NCI-H82 treated with DMSO at 0.1 percent for 48 hours (cell line): ENCODE measurements around the gene AMPH.
A peak's percentile ranks its signal among the peaks of the same experiment; 100 is the strongest.
"Not testable (repeated sequence)": the region's sequence is repeated elsewhere in the genome, so short reads cannot be mapped to it uniquely, and the experiment has no call there.

ENCODE experiments used
- DNase-seq: peaks from one replicate; lab custom pipeline; 2025; ENCODE audit not compliant: unreplicated experiment; lab: John Stamatoyannopoulos, UW

Gene AMPH

DNA sequence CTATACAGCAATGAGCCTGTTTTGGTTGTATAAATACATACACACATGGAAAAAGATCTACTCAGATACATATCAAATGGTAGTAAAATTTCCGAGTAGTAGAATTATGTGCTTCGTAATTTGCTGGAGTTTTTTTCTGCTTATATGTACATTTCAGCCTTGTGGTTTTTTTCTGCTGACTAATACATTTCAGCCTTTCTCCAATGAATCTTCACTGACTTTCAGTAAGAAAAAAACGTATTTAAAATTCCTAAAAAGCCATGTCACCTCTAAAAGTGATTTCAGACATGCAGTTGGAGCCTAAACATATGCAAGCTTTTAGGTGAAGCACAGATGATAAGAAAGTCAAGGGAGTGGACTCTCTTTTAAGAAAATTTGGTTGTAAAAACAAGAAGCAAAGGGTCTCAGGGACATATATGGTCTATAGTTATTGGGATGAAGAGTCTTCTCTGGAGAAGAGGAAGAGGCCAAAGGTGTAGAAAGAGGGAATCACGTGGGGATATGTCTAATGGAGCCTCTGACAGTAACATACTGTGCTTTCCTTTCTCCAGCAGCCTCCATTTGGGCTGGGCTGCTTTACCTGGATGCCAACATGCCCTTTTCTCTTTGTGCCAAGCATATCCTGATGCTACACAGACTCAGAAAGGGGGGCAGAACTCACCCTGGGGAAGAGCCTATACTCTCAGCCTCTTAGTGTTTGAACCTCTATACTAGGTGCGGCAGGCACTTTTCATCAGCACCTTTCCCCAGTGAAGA is 2.4 kb downstream of the AMPH start:
- DNase-seq = no peak

DNA sequence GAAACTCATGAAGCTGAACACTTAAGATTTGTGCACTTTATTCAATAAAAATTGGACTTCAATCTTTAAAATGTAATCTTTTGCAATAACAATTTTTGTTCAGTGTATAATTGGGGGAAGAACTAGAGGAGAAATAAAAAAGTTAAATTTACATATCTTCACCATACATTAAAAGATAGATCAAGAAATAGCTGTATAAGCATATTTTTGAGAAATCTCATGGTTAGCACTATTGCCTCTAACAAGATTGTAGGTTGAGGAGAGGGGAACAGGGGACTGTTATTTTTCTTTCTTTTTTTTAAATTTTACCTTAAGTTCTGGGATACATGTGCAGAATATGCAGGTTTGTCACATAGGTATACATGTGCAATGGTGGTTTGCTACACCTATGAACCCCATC is 5.3 kb downstream of the AMPH start:
- DNase-seq = no peak

DNA sequence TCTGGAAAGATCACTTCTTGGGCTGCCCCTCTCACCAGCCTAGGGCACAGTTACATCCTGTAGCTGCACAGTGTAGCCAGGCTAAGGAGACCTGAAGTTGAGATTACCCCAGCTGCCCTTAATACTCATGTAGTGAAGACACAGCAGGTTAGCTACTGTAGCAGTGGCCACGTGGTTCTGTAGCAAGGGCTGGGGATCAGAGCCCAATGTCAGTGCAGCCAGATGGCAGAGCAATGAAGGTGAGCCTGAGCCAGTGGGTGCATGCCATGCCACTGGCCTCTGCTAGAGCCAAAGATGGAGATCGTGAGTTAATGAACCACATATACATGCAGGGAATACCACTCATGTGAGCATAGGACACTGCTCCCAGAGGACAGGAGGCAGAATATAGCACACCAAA is 15.5 kb downstream of the AMPH start:
- DNase-seq = peak; percentile 29

DNA sequence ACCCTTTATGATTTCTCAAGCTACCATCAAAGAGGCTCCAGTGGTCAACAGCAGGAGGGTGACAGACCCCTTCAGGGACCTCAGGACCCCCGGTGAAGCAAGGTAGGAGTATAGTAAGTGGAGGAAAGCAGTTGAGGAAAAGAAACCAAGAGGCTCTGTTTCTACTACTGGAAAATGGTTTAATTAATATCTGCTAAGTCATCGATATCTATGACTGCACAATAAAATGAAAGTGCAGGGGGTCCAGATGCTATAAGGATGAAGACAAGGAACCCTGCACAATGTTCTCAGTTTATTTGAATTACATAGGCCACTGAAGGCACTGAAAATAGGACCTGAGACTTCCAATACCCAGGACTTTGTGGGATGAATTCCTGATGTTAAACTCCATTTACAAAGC is 23.7 kb downstream of the AMPH start:
- no peak for DNase-seq

DNA sequence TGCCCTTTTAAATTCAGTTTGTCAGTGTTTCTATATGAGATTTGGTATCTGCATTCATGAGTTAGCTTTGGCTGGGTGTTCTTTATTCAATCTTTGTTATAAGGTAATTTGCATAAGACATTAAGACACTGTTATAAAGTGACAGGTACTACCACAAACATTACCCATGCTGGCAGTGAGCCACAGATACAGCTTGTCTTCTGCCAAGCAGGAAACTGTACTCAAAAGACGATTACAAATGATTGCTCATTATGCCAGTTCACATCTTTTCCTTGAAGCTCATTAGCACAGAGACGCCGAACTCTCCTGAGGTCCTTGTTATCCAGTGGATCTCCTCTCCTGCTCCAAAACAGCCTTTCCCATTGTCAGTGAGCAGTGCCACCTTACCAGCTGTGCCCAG is 30.4 kb downstream of the AMPH start:
- DNase-seq = no peak

DNA sequence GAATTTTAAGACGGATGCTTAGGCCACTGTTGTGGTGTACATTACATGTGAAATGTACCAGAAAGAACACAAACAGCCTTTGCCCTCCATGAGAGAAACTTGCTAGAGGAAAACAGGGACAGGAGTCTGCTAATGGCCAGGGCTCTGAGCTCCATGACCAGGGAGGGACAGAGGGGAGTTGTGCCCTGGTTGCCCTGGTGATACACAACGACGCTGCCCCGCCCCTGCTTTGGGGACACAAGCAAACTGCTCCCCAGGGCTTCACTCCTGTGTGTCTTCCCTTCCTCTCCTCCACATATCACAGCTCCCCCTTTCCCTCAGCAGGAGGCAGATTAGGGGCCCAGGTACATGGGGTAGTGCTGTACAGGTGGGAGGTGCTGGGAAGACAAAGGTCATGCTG is 36.2 kb downstream of the AMPH start:
- DNase-seq = no peak

DNA sequence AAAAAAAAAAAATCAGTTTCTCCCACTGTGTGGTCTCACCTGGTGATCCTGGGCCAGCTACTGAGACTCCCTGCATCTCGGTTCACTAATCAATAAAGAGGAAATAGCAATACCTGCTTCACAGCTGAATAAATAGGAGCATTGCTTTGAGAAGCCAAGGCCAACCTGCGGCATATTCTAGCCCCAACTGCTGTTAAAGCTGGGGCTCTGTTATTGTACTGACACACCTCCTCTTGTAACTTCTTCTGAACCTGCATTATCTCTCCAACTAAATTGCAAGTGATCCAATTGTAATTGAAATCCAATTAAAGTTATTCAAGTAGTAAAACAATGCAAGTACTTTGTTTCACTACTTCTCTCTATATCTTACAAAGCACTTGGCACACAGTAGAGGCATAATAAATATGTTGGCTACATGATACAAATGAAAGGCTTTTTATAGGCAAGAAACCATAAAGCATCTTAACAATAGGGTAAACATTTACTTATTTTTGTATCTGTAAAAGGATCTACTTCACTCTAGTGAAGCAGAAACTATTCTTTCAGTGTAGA is 38.4 kb downstream of the AMPH start:
- DNase-seq = no peak

DNA sequence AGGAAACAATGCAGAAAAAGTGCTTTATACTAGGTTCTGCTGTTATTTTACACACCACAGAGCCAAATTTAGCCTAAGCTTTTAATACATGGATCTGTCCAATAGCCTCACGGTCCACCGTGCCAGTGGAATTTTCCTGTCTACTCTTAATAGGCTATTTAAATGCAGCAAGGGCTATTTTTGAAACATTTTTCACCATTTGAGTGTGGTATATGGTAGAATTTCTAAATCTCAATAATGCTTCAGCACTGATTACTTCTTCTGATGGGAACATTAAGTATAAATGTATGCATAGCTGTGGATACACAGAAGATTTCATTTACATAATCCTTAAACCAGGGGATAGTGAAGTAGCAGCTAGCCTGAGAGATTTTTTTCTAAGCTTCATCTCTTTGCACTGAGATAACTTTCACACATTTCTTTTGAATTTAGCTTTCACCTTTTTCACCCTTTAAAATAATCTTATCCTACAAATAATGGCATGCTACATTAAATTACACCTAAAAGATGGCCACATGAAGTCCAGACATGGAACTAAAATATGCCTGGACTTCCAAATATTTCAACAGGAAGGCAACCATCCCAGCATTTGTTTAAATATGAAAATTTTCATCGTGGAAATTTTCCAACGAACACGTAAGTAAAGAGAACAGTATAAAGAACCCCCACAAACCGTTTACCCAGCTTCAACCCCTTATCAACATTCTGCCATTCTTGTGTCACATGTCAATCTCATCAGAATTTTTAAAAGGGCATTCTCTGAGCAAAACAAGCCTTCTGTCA is 45.4 kb downstream of the AMPH start:
- no peak for DNase-seq

DNA sequence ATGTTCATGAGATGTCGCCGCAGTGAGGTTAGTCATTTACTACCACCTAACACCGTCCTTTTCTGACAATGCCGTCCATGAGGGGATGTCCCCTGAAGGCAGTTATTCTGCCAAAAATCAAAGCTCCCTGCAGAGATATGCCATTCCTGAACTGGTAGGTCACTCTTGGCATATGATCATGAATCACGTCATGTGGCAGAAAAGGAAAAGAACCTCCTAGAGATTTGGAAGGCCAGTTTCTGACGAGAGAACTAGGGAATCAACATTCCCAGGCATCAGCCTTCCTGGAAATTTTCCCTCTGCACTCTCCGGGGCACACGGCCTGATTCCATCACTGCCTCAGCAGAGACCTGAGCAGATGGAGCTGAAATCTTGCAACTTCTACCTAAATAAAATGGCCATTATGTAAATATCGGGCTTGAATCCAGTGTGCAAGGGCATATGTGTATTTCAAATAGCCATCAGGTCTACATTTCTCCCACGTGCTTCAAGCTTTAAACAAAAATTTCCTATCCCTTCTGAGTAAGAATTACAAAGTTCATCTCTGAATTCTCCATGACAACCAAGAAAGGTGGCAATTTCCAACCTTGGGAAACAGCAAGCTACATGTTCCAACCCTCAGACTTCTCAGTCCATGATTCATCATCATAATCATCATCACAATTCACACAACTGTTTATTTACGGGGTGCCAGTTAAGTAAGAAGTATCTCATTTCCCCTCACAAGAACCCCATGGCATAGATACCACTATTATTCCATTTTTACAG is 46.5 kb downstream of the AMPH start:
- no peak for DNase-seq

DNA sequence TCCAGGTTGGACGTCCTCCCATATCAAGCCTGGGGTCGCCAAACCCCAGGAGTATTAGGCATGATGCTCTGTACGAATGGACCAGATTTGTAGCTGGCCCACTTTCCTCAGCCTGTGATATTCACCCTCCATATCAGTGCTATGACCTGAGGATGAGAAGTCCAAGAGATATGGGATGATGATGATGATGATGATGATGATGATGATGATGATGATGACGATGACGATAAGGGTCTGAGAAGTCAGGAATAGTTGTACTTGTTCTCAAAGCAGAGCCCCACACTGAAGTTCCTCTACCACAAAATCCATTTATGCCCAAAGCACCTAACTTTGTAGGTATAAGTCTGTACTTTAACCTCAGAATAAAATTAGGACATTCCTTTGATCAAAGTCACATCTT is 50.7 kb downstream of the AMPH start:
- DNase-seq = no peak

DNA sequence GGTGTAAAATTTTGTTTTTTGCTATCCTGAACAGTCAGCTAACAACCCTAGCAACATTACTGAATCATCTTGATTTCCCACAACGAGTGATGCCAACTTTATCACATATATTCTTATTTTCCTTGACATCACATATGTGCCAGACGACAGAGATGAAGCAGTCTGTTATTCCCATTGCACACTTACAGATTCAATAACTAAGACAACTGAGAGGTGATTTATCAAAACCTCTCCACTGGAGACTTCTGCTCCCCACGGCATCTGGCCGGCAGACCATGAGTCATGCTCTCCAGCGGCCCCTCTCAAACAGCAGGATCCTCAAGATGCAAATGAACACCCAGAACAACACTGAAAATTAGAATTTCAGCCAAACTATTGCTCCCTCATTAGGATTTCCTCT is 57.1 kb downstream of the AMPH start:
- no peak for DNase-seq

DNA sequence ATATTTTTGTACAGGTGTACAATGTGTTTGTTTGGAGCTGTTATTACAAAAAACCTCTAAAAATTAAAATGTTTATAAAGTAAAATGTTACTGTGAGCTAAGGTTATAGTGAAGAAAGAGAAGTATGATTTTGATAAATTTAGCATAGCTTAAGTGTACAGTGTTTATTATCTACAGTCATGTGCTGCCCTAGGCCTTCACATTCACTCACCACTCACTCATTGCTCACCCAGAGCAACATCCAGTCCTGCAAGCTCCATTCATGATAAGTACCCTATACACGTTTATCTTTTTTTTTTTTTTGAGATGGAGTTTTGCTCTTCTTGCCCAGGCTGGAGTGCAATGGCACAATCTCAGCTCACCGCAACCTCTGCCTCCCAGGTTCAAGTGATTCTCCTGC is 59.6 kb downstream of the AMPH start:
- DNase-seq = not testable (repeated sequence)

DNA sequence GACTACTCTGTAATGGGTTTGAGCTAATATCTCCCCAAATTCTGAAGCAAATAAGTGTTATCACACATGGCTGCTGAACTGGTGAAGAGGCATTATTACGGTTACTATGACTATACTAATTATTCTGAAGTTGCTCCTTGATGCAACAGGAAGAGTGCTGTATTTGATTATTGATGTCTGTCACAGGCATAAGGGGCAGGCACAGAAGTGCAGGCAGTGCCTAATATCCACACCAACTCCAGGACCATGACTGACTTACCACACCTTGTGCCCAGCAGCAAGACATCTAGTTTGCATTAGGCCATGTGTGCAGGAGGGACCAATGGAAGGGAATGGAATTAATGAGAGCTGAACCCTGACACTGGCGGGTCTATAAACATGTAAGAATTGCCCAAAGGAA is 62.7 kb downstream of the AMPH start:
- no peak for DNase-seq

DNA sequence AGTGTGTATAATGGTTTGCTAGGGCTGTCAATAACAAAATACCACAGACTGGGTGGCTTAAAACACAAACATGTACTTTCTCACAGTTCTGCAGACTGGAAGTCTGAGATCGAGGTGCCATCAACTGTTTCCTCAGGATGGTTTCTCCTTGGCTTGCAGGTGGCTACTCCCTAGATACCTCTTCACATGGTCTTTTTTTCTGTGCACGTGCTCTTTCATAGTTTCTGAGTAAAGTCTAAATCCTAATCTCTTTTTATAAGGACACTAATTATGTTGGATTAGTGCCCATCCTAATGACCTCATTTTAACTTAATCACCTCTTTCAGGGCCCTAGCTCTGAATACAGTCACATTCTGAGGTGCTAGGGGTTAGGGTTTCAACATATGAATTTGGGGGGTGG is 65.9 kb downstream of the AMPH start:
- peak; percentile 76 for DNase-seq

DNA sequence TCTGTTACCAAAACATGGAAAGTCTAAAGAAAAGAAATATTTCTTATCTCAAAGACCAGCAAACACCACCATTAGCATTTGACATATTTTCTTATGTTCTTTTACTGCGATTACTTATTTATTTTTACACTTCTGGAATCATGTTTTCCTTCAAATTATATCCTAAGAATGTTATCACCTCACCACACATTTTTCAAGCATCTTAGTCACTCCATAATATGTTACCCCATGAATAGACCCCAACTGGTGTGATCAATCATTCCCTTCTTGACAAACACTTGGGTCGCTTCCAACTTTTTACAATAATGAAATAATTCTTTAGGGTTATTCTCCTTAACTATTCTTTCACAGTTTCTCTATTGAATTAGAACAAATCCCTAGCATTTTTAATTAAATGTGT is 67.4 kb downstream of the AMPH start:
- no peak for DNase-seq

DNA sequence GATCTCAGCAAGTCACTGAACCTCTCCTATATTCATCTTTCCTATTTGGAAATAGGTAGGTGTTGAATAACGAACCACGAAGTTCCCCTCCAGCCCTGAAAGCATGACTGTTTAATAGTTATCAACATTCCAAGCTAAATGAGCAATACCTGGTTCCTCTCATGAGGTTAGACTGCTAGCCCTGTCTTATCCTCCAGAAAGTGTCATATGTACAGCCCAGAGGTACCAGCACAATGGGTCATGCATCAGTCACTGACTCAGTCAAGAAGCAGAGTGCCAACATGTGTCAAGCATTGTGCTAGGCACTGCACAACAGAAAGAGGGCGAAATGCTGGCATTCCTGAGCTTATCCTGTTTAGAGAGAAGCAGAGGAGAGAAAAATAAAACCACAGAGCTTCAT is 70.0 kb downstream of the AMPH start:
- DNase-seq = no peak

DNA sequence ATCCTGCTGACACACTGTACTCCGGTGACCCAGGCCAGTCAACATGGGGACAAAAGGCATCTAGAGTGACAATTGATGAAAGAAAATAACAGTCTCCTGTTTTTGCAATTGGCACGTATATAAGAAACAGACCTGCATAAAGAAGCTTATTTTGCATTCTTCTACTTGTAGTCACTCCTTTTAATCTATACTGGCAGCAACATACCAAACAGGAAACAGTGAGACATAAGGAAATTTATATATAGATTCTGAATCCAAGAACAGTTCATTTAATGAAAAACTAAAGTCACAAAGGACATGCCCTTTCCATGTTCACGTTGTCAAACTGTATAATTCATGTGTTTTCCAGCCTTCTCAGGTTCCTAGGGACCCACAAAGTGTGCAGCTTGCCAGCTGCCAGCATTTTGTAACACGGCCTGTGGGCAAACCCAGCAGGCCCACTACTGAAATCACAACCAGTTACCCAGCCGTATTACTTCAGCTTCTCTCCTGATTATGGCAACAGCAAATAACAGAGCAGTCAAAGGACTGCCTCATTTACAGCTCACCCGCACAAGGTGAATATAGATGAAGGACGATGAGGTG is 72.3 kb downstream of the AMPH start:
- DNase-seq = no peak

DNA sequence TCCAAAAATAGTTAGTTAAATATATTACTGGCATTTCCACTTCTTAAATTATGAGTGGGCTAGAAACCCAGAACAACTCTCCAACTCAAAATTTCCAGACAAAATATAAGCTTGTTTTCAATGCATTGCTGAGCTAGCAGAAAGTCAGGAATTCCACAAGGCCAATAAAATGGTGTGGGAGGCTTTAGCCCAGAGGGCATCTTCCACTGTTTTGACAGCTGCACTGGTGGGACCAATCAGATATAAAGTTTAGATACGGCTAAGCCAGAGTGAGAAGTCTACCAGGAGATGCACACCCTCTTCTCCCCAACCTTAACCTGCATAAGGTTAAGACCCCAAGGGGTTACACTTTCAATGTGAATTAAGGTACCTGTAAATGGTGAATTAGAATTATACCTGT is 76.6 kb downstream of the AMPH start:
- DNase-seq = no peak

DNA sequence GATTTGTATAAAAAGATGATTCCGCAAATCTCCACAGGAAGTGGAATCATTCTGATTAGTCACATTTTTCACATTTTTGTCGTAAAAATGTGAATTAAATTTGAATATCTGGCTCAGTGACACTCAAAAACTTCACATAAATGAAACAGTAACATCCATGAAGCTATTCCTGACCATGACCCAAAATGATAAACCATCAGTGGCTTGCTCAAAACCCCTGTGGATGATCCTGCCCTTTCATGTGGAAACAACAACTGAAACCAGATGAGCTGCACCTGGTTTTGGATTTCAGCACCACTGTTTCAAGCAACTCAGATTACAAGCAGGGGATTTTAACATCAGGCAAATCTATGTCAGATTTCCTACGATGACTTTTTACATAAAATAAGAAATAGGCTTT is 80.3 kb downstream of the AMPH start:
- DNase-seq = no peak

DNA sequence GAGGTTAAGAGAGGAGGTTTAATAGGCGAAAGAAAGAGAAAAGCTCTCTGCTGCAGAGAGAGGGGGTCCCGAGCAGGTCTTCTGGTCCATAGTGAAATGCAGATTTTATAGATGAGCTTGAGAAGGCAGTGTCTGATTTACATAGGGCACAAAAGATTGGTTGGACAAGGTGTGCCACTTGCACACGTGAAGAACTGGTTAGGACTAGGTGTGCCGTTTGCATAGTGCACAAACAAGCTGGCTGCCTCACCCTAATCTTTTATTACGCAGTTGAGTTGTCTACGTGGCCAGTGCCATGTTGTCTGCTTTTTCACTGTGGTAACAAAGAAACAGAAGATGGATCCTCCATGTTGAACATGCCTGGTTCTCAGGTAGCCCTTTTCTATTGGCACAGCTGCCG is 82.6 kb downstream of the AMPH start:
- no peak for DNase-seq

DNA sequence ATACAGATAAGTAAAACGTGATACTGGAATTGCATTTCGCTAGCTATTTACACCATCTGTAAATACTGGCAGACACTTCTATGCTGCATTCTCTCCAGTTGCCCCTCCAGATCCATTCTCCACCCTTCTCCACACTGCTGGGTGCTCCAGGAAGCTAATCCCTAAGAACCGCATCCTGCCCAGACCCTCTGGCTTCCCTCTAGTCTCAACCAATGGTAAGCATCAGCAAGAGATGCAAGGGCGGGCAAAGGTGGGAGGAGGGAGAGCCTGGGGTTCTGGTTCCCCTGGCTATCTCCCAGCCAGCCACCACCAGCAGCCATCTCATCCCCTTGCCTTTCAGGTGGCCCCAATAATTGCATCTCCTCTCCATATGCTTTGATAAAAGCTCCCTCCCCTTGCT is 84.4 kb downstream of the AMPH start:
- no peak for DNase-seq
